HEK293T (cell line): ENCODE data around the gene RPL41.

Experiments
- ARNT ChIP-seq: fragments of 450-650 bp; IDR thresholded peaks from 2 replicates; pipeline ENCODE4 v1.6.1; 2017; ENCODE audit warnings: mild to moderate bottlenecking
- BHLHE40 ChIP-seq: fragments of 450-650 bp; IDR thresholded peaks from 2 replicates; pipeline ENCODE4 v1.6.1; 2016; ENCODE audit warnings: mild to moderate bottlenecking, moderate library complexity, borderline replicate concordance
- FOXA1 ChIP-seq: fragments of 450-650 bp; IDR thresholded peaks from 2 replicates; pipeline ENCODE4 v1.6.1; 2016; ENCODE audit warnings: mild to moderate bottlenecking
- FOXK2 ChIP-seq: fragments of 450-650 bp; IDR thresholded peaks from 2 replicates; pipeline ENCODE4 v1.6.1; 2016; ENCODE audit warnings: mild to moderate bottlenecking
- FOXM1 ChIP-seq: fragments of 450-650 bp; IDR thresholded peaks from 2 replicates; pipeline ENCODE4 v1.6.1; 2017; ENCODE audit warnings: mild to moderate bottlenecking, borderline replicate concordance
- HDGF ChIP-seq: fragments of 450-650 bp; IDR thresholded peaks from 2 replicates; pipeline ENCODE4 v1.6.1; 2017; ENCODE audit warnings: antibody characterized with exemption, borderline replicate concordance
- L3MBTL2 ChIP-seq: fragments of 450-650 bp; conservative IDR thresholded peaks from 2 replicates; pipeline ENCODE4 v1.6.1; 2016; ENCODE audit warnings: mild to moderate bottlenecking
- LEF1 ChIP-seq: fragments of 450-650 bp; IDR thresholded peaks from 2 replicates; pipeline ENCODE4 v1.6.1; 2017; ENCODE audit warnings: mild to moderate bottlenecking, borderline replicate concordance
- NFRKB ChIP-seq: fragments of 450-650 bp; IDR thresholded peaks from 2 replicates; pipeline ENCODE4 v1.6.1; 2016; ENCODE audit warnings: mild to moderate bottlenecking, moderate library complexity
- PKNOX1 ChIP-seq: fragments of 450-650 bp; IDR thresholded peaks from 2 replicates; pipeline ENCODE4 v1.6.1; 2016
- SP1 ChIP-seq: fragments of 450-650 bp; IDR thresholded peaks from 2 replicates; pipeline ENCODE4 v1.6.1; 2017
- SUZ12 ChIP-seq: fragments of 450-650 bp; IDR thresholded peaks from 2 replicates; pipeline ENCODE4 v1.6.1; 2016; ENCODE audit warnings: mild to moderate bottlenecking
- TARDBP ChIP-seq: fragments of 450-650 bp; IDR thresholded peaks from 2 replicates; pipeline ENCODE4 v1.6.1; 2016
- ZNF384 ChIP-seq: fragments of 450-650 bp; IDR thresholded peaks from 2 replicates; pipeline ENCODE4 v1.6.1; 2016

GRCh38 chr12:56110571-56110970 is 5.9 kb upstream of the RPL41 start:
- TF ChIP-seq HDGF (no peak), FOXK2 (no peak), SP1 (no peak), FOXA1 (no peak), FOXM1 (no peak), L3MBTL2 (no peak), ZNF384 (no peak), BHLHE40 (no peak), PKNOX1 (no peak), SUZ12 (no peak), ARNT (no peak), TARDBP (no peak), LEF1 (no peak), NFRKB (no peak)
